GM19043 (cell line): ENCODE data around the gene FOXA2.
"Not testable (repeated sequence)": the region's sequence is repeated elsewhere in the genome, so short reads cannot be mapped to it uniquely, and the experiment has no call there.

ENCODE experiments used
- ATAC-seq: cut with Tn5 transposase; IDR thresholded peaks from one replicate; pipeline ENCODE4 v1.9.1; 2021; ENCODE audit warnings: low read depth; ENCODE audit not compliant: unreplicated experiment

Gene FOXA2

GRCh38 chr20:22569353-22569752, 15.0 kb downstream of the FOXA2 start:
- no peak for ATAC-seq

GRCh38 chr20:22568872-22569344, 15.5 kb downstream of the FOXA2 start:
- ATAC-seq, result no peak

GRCh38 chr20:22567944-22568871, 16.2 kb downstream of the FOXA2 start:
- ATAC-seq, result no peak

GRCh38 chr20:22566876-22567658, 17.3 kb downstream of the FOXA2 start:
- ATAC-seq, result no peak

GRCh38 chr20:22563062-22563965, 21.1 kb downstream of the FOXA2 start:
- no peak for ATAC-seq

- no peak for ATAC-seq
Measured at GRCh38 chr20:22562620-22563019, 21.8 kb downstream of the FOXA2 start.

GRCh38 chr20:22561965-22562577, 22.3 kb downstream of the FOXA2 start:
- no peak for ATAC-seq

GRCh38 chr20:22560817-22561216, 23.6 kb downstream of the FOXA2 start:
- ATAC-seq, result no peak

GRCh38 chr20:22559711-22560318, 24.6 kb downstream of the FOXA2 start:
- ATAC-seq, result no peak

GRCh38 chr20:22557403-22558276, 26.7 kb downstream of the FOXA2 start:
- no peak for ATAC-seq

GRCh38 chr20:22556565-22557056, 27.8 kb downstream of the FOXA2 start:
- ATAC-seq, result no peak

GRCh38 chr20:22555791-22556564, 28.4 kb downstream of the FOXA2 start:
- no peak for ATAC-seq

GRCh38 chr20:22554391-22554790, 30.0 kb downstream of the FOXA2 start:
- no peak for ATAC-seq

- ATAC-seq, result not testable (repeated sequence)
Measured at GRCh38 chr20:22550514-22550913, 33.9 kb downstream of the FOXA2 start.

- ATAC-seq, result no peak
Measured at GRCh38 chr20:22548040-22548439, 36.3 kb downstream of the FOXA2 start.

- no peak for ATAC-seq
Measured at GRCh38 chr20:22546344-22546743, 38.0 kb downstream of the FOXA2 start.

- ATAC-seq, result no peak
Measured at GRCh38 chr20:22545045-22545444, 39.3 kb downstream of the FOXA2 start.

GRCh38 chr20:22544462-22544861, 39.9 kb downstream of the FOXA2 start:
- no peak for ATAC-seq
